ENCODE measurements around the gene PIPOX. TPM values are rescaled to one million over a fixed set of nuclear protein-coding genes. Genes with fewer than 3 reads are reported as not detected.

Gene PIPOX
- total and polyA plus RNA-seq, 7 donors = 0.71 to 20.5 (median 8.7) TPM; not detected in 1

GRCh38 chr17:29020576-29020975 is 22.4 kb upstream of the PIPOX start:
- H3K4me3 ChIP-seq = no peak overlapping the region
- WGBS, 2 donors = 78 to 83% methylated on average over 8 of the region's 8 CpGs
- H3K9me3 ChIP-seq = no peaks in the 10 kb centered on the region
- peaks cover 0 to 6% (median 0%) of the 10 kb centered on the region in 4 donors for H3K4me1 ChIP-seq
- DNase-seq = no peak
- H3K27me3 ChIP-seq = peaks cover 0 to 23% (median 3%) of the 10 kb centered on the region in 3 donors
- H3K36me3 ChIP-seq = no peaks in the 10 kb centered on the region
- TF ChIP-seq EP300 (IDR thresholded peaks at IDR 0.05) (no peak), POLR2AphosphoS5 (IDR thresholded peaks at IDR 0.05) (no peak), CTCF (IDR thresholded peaks at IDR 0.05) (no peak), POLR2A (IDR thresholded peaks at IDR 0.05) (no peak)
- no peak overlapping the region for H3K27ac ChIP-seq
- intact Hi-C loops (cut with DNase I) = no loop called here

- DNase-seq = no peak
- H3K27ac ChIP-seq = no peak overlapping the region
- TF ChIP-seq EP300 (IDR thresholded peaks at IDR 0.05) = no peak
- TF ChIP-seq POLR2AphosphoS5 (IDR thresholded peaks at IDR 0.05) = no peak
- TF ChIP-seq POLR2A (IDR thresholded peaks at IDR 0.05) = no peak
- TF ChIP-seq CTCF (IDR thresholded peaks at IDR 0.05) = no peak
- intact Hi-C loops (cut with DNase I) = no loop called here
- H3K4me3 ChIP-seq = no peak overlapping the region
- peaks cover 0 to 23% (median 3%) of the 10 kb centered on the region in 3 donors for H3K27me3 ChIP-seq
- H3K36me3 ChIP-seq = no peaks in the 10 kb centered on the region
- no peaks in the 10 kb centered on the region for H3K9me3 ChIP-seq
- 57 to 81% methylated on average over 7 of the region's 7 CpGs for WGBS, 2 donors
- peaks cover 0 to 6% (median 0%) of the 10 kb centered on the region in 4 donors for H3K4me1 ChIP-seq
These were observed 21.7 kb upstream of the PIPOX start for GRCh38 chr17:29021226-29021625.

GRCh38 chr17:29022074-29022473 is 20.9 kb upstream of the PIPOX start:
- 79 to 85% methylated on average over 7 of the region's 7 CpGs for WGBS, 2 donors
- Histone ChIP-seq H3K27me3 (peaks cover 0 to 23% (median 3%) of the 10 kb centered on the region in 3 donors), H3K36me3 (no peaks in the 10 kb centered on the region), H3K27ac (no peak overlapping the region), H3K4me3 (no peak overlapping the region), H3K4me1 (peaks cover 0 to 6% (median 0%) of the 10 kb centered on the region in 4 donors), H3K9me3 (no peaks in the 10 kb centered on the region)
- intact Hi-C loops (cut with DNase I) = no loop called here
- no peak for DNase-seq
- no peak for TF ChIP-seq POLR2A (IDR thresholded peaks at IDR 0.05)
- no peak for TF ChIP-seq CTCF (IDR thresholded peaks at IDR 0.05)
- TF ChIP-seq EP300 (IDR thresholded peaks at IDR 0.05) = no peak
- no peak for TF ChIP-seq POLR2AphosphoS5 (IDR thresholded peaks at IDR 0.05)

- no peak for DNase-seq
- Histone ChIP-seq H3K9me3 (no peaks in the 10 kb centered on the region), H3K36me3 (no peaks in the 10 kb centered on the region), H3K27me3 (peaks cover 0 to 10% (median 3%) of the 10 kb centered on the region in 3 donors), H3K27ac (no peak overlapping the region), H3K4me3 (no peak overlapping the region), H3K4me1 (peaks cover 0 to 6% (median 0%) of the 10 kb centered on the region in 4 donors)
- TF ChIP-seq POLR2AphosphoS5 (IDR thresholded peaks at IDR 0.05) (no peak), POLR2A (IDR thresholded peaks at IDR 0.05) (no peak)
- 71 to 80% methylated on average over 6 of the region's 6 CpGs for WGBS, 2 donors
- intact Hi-C loops (cut with DNase I) = no loop called here
These were observed 18.5 kb upstream of the PIPOX start for GRCh38 chr17:29024316-29024952.

- no peak for DNase-seq
- Histone ChIP-seq H3K4me1 (no peaks in the 10 kb centered on the region), H3K27ac (no peak overlapping the region), H3K27me3 (peaks cover 0 to 7% (median 0%) of the 10 kb centered on the region in 3 donors), H3K36me3 (no peaks in the 10 kb centered on the region), H3K9me3 (peaks cover 0 to 6% (median 4%) of the 10 kb centered on the region in 4 donors), H3K4me3 (no peak overlapping the region)
- WGBS, 2 donors = 41 to 65% methylated on average over 5 of the region's 5 CpGs
- TF ChIP-seq EP300 (IDR thresholded peaks at IDR 0.05) (no peak), CTCF (IDR thresholded peaks at IDR 0.05) (no peak), POLR2AphosphoS5 (IDR thresholded peaks at IDR 0.05) (no peak), POLR2A (IDR thresholded peaks at IDR 0.05) (no peak)
- intact Hi-C loops (cut with DNase I) = no loop called here
These were observed 11.5 kb upstream of the PIPOX start for GRCh38 chr17:29031488-29031887.

Measured in sigmoid colon (tissue), 7 donors.